Right lobe of liver (tissue), 6 donors: ENCODE measurements around the gene HES3. TPM values are rescaled to one million over a fixed set of nuclear protein-coding genes. Genes with fewer than 3 reads are reported as not detected.

Experiments used
- ATAC-seq, 4 donors: fragments of 200-7000 bp; cut with Tn5 transposase; one replicate each; pipeline ENCODE4 v1.9.1; 2020; ENCODE audit warnings: mild to moderate bottlenecking in 4 of 4, moderate library complexity in 4 of 4
- DNase-seq, 3 donors: peaks; one replicate each; pipeline ENCODE4 v3.0.0-alpha.2; 2020
- H3K27ac ChIP-seq, 3 donors: fragments of 200-600 bp; one replicate each; pipeline ENCODE4 v1.8.0; 2022
- H3K27me3 ChIP-seq, 2 donors: fragments of 200-600 bp; one replicate each; pipeline ENCODE4 v1.8.0; 2022
- H3K36me3 ChIP-seq, 4 donors: fragments of 200-600 bp; sonication (generic) in 1 of 4; one replicate each; pipeline versions ENCODE4 v1.5.1 to v1.8.0; 2017 to 2022; ENCODE audit warnings: control low read depth in 1 of 4
- H3K4me1 ChIP-seq, 4 donors: fragments of 200-600 bp; sonication (generic) in 1 of 4; one replicate each; pipeline versions ENCODE4 v1.5.1 to v1.8.0; 2017 to 2022; ENCODE audit warnings: control low read depth in 1 of 4
- H3K4me3 ChIP-seq, 3 donors: fragments of 200-600 bp; one replicate each; pipeline ENCODE4 v1.8.0; 2022
- H3K9me3 ChIP-seq, 4 donors: fragments of 200-600 bp; sonication (generic) in 1 of 4; one replicate each; pipeline versions ENCODE4 v1.5.1 to v1.8.0; 2017 to 2022; ENCODE audit warnings: control low read depth in 1 of 4
- CTCF ChIP-seq, 4 donors: fragments of 200-600 bp in 3 of 4; fragments of 450-650 bp in 1 of 4; IDR thresholded peaks; one replicate each; pipeline versions ENCODE4 v1.5.1 to v1.8.0; 2016 to 2022; ENCODE audit warnings: antibody characterized with exemption in 4 of 4, mild to moderate bottlenecking in 2 of 4
- POLR2A ChIP-seq: fragments of 450-650 bp; IDR thresholded peaks from one replicate; pipeline ENCODE4 v1.6.1; 2017; ENCODE audit warnings: antibody characterized with exemption, mild to moderate bottlenecking
- WGBS: methylation state at CpG from one replicate; pipeline ENCODE4 v1.1.6; 2018; ENCODE audit warnings: low coverage, low lambda C conversion rate; ENCODE audit not compliant: insufficient coverage; ENCODE audit errors: missing lambda C conversion rate; 5-methylcytosine and 5-hydroxymethylcytosine counted together
- intact Hi-C, 2 donors: fragments of 100-400 bp; cut with DNase I; formaldehyde crosslinking; loops; one replicate each; pipeline versions ENCODE4 v1.11.2 to v1.14.1; 2022
- total RNA-seq, 6 experiments: library from RNA; depleted of rRNA in 2 of 6; stranded (reverse); fragments of >200 nt in 2 of 6; fragmentation: NEBNext Ultra II Directional in 3 of 6; extraction: Animal tissue kit (Norgen Biotek cat#: 25700) in 3 of 6; gene quantifications; one replicate each; pipeline versions ENCODE4 v1.1.0 to v1.2.4, GENCODE V29; 2016 to 2023
- donor health status: DM: no; HTN: yes; CAD: no.
- donor health status: DM: no; HTN: no; CAD: no.
- donor health status: DM: no; HTN: no; CAD: no.
- donor health status: DM: no; HTN: yes; CAD: no.
- donor health status: DM: no; HTN: yes; CAD: no.

Gene HES3
- total RNA-seq, 6 experiments from 2014 or later = not detected

- Histone ChIP-seq H3K27ac (no peak overlapping the region), H3K9me3 (no peaks in the 10 kb centered on the region), H3K4me1 (peaks cover 0 to 11% (median 4%) of the 10 kb centered on the region in 4 donors), H3K27me3 (no peaks in the 10 kb centered on the region), H3K4me3 (no peak overlapping the region), H3K36me3 (no peaks in the 10 kb centered on the region)
- no peak for ATAC-seq
- TF ChIP-seq CTCF (IDR thresholded peaks at IDR 0.05) (no peak), POLR2A (no peak)
- intact Hi-C loops = no loop called here
- no CpG with 5 or more reads among the region's 7 CpGs for WGBS
- DNase-seq = no peak
These were observed 19.7 kb downstream of the HES3 start for GRCh38 chr1:6263716-6264115.

GRCh38 chr1:6265151-6265550 is 21.2 kb downstream of the HES3 start:
- Histone ChIP-seq H3K36me3 (no peaks in the 10 kb centered on the region), H3K4me3 (no peak overlapping the region), H3K4me1 (no peaks in the 10 kb centered on the region), H3K27ac (no peak overlapping the region), H3K9me3 (no peaks in the 10 kb centered on the region), H3K27me3 (no peaks in the 10 kb centered on the region)
- TF ChIP-seq CTCF (IDR thresholded peaks at IDR 0.05) (no peak), POLR2A (no peak)
- intact Hi-C loops = no loop called here
- ATAC-seq (no peak), DNase-seq (no peak)
- no CpG with 5 or more reads among the region's 15 CpGs for WGBS

- H3K27ac ChIP-seq = no peak overlapping the region
- H3K36me3 ChIP-seq = no peaks in the 10 kb centered on the region
- no peaks in the 10 kb centered on the region for H3K27me3 ChIP-seq
- TF ChIP-seq CTCF (IDR thresholded peaks at IDR 0.05) (no peak), POLR2A (no peak)
- no peaks in the 10 kb centered on the region for H3K9me3 ChIP-seq
- 81% methylated on average over 4 of the region's 11 CpGs for WGBS
- intact Hi-C loops = no loop called here
- H3K4me3 ChIP-seq = no peak overlapping the region
- DNase-seq = no peak
- no peak for ATAC-seq
- no peaks in the 10 kb centered on the region for H3K4me1 ChIP-seq
These were observed 22.7 kb downstream of the HES3 start for GRCh38 chr1:6266641-6267040.

GRCh38 chr1:6267686-6268322 is 23.8 kb downstream of the HES3 start:
- WGBS = 84% methylated on average over 10 of the region's 12 CpGs

GRCh38 chr1:6268415-6268814 is 24.4 kb downstream of the HES3 start:
- Histone ChIP-seq H3K36me3 (no peaks in the 10 kb centered on the region), H3K27me3 (no peaks in the 10 kb centered on the region), H3K4me1 (no peaks in the 10 kb centered on the region), H3K4me3 (no peak overlapping the region), H3K9me3 (no peaks in the 10 kb centered on the region), H3K27ac (no peak overlapping the region)
- DNase-seq (no peak), ATAC-seq (no peak)
- TF ChIP-seq CTCF (IDR thresholded peaks at IDR 0.05) (no peak), POLR2A (no peak)
- intact Hi-C loops = no loop called here
- WGBS = 69% methylated on average over 3 of the region's 21 CpGs

More at GRCh38 chr1:6267686-6268322, 23.8 kb downstream of the HES3 start:
- no peak for DNase-seq
- no peak overlapping the region for H3K4me3 ChIP-seq
- ATAC-seq = no peak
- H3K27me3 ChIP-seq = no peaks in the 10 kb centered on the region
- no peaks in the 10 kb centered on the region for H3K4me1 ChIP-seq
- no peak overlapping the region for H3K27ac ChIP-seq
- H3K36me3 ChIP-seq = no peaks in the 10 kb centered on the region
- intact Hi-C loops = no loop called here
- no peak for TF ChIP-seq POLR2A
- no peaks in the 10 kb centered on the region for H3K9me3 ChIP-seq
